T-helper 1 cell treated with Interleukin-12 subunit alpha and Interleukin-12 subunit beta and Interleukin-4 antibody, amounts not matched to agents 30 μg/mL and 1 μg/mL, for 36 hours (primary cell): Measurements from ENCODE around the gene OBSL1.

Source experiments
- H3K27ac Mint-ChIP-seq: one replicate; pipeline ENCODE4 v1.8.0; 2021; ENCODE audit warnings: mild to moderate bottlenecking, mixed read lengths
- H3K27me3 Mint-ChIP-seq: one replicate; pipeline ENCODE4 v1.8.0; 2021; ENCODE audit warnings: low read depth, mixed read lengths
- H3K36me3 Mint-ChIP-seq: one replicate; pipeline ENCODE4 v1.8.0; 2021; ENCODE audit warnings: low read depth, mixed read lengths
- H3K4me1 Mint-ChIP-seq: one replicate; pipeline ENCODE4 v1.8.0; 2021; ENCODE audit warnings: low read depth, mixed read lengths
- H3K4me3 Mint-ChIP-seq: one replicate; pipeline ENCODE4 v1.8.0; 2021; ENCODE audit warnings: mild to moderate bottlenecking, moderate library complexity, mixed read lengths
- H3K9me3 Mint-ChIP-seq: one replicate; pipeline ENCODE4 v1.8.0; 2021; ENCODE audit warnings: mixed read lengths

Gene OBSL1

DNA sequence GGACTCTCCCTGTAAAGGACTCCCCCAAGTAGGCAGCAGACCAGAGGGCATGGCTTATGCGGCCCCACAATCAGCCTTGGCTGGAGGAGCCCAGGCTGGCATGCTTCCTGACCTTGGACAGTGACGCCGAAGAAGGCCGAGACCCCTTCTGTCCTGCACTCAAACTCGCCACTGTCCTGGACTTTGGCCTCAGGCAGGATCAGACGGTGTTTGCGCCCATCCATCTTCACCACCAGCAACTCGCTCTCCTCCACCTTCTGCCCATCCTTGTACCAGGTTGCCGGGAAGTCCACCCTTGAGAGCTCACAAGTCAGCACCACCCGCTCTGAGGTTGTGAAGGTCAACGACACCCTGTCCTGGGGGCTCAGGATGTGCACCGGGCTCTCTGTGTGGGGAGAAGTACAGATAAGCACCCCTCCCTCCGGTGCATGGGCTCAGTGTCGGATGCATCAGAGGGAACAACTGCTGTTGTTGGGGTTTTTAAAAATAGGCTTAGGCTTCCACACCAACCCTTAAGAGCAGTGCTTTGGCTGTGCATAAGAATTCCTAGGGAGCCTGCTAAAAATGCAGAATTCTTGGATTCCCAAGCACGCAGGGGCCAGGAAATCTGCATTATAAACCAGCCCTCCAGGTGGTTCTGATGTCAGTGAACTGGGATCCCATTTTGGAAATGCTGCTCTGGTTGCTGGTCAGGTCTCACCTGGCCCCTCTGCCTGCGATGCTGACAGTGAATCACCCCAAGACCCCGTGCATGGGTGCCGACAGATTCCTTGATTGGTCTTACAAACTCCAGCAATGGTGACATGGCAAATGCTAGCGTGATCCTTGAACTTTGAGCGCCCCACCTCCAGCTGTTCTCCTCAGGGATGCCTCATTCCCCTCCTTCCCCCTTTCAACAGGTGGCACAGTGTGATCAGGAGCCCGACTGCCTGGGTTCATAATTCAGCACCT lies 5.9 kb downstream of the OBSL1 start:
- Mint-ChIP-seq H3K9me3 (no peaks in the 10 kb centered on the region), H3K27me3 (peaks cover 18% of the 10 kb centered on the region), H3K4me1 (no peaks in the 10 kb centered on the region), H3K36me3 (no peaks in the 10 kb centered on the region), H3K27ac (no peak overlapping the region), H3K4me3 (no peak overlapping the region)

DNA sequence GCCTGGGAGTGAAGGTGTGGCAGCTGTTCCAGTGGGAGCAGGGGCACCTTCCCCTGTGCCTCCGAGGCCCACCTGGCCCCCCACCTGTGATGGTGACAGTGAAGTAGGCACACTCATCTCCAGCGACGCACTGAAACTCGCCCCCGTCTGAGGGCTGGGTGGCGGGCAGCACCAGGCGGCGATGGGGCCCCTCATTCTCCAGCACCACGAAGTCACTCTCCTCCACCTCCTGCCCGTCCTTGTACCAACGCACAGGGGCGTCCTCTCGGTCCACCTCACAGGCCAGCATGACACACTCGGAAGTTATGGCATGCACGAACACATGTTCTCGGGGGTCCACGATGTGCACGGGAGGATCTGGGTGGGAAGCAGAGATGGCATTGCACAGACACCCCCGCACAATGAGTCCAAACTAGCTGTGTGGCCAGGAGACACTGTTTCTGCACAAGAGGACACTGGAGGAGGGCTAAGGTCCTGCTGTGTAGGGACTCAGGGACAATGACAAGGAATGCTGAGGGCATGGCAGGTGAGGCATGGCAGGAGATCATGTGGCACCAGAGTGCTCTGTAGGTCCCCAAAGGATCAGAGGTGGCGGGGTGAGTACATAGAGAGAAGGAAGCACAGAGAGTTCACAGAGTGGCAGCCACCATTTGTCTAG lies 7.9 kb downstream of the OBSL1 start:
- no peak overlapping the region for H3K4me3 Mint-ChIP-seq
- H3K27ac Mint-ChIP-seq: no peak overlapping the region
- H3K9me3 Mint-ChIP-seq: no peaks in the 10 kb centered on the region
- H3K4me1 Mint-ChIP-seq: no peaks in the 10 kb centered on the region
- H3K27me3 Mint-ChIP-seq: peaks cover 3% of the 10 kb centered on the region
- H3K36me3 Mint-ChIP-seq: no peaks in the 10 kb centered on the region

DNA sequence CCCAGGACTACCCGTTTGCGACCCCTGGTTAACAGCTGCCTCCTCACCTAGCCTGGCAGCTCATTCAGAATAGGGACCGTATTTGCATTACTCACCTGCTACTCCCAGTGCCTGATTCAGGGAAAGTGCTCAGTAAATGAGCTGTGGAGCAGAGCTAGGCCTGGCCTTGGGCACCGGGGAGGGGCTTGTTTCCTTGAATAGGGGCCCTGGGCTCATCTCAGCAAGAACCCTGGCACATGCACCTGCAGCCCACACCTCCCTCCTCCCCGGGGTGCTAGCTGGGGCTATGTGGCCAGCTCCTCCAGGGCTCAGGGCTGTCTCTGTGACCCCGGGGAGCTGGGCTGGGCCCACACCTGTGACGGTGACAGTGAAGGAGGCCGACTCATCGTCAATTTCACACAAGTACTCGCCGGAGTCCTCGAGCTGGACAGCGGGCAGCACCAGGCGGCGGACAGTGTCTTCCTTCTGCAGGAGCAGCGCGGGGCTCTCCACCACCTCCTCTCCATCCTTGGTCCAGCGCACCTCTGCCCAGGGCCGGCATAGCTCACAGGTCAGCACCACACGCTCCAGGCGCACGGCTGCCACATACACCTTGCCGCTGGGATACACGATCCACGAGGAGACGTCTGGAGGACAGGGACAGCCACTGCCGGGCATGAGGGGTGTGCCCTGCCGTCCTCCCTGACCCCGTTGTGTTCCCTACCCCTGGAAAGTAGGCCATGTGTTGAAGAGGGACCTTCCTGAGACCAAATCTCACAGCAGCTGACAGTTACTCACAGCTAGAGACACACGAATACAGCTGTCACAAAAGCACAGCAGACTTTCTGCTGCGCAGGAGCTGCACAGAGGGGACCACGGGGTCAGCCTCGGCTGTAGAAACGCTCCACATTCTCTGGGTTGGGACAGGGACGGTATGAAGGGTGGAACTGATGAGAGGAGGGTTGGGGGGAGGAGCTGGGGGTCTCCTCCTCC lies 9.0 kb downstream of the OBSL1 start:
- Mint-ChIP-seq H3K27me3 (peaks cover 3% of the 10 kb centered on the region), H3K9me3 (no peaks in the 10 kb centered on the region), H3K27ac (no peak overlapping the region), H3K36me3 (no peaks in the 10 kb centered on the region), H3K4me1 (no peaks in the 10 kb centered on the region), H3K4me3 (no peak overlapping the region)

DNA sequence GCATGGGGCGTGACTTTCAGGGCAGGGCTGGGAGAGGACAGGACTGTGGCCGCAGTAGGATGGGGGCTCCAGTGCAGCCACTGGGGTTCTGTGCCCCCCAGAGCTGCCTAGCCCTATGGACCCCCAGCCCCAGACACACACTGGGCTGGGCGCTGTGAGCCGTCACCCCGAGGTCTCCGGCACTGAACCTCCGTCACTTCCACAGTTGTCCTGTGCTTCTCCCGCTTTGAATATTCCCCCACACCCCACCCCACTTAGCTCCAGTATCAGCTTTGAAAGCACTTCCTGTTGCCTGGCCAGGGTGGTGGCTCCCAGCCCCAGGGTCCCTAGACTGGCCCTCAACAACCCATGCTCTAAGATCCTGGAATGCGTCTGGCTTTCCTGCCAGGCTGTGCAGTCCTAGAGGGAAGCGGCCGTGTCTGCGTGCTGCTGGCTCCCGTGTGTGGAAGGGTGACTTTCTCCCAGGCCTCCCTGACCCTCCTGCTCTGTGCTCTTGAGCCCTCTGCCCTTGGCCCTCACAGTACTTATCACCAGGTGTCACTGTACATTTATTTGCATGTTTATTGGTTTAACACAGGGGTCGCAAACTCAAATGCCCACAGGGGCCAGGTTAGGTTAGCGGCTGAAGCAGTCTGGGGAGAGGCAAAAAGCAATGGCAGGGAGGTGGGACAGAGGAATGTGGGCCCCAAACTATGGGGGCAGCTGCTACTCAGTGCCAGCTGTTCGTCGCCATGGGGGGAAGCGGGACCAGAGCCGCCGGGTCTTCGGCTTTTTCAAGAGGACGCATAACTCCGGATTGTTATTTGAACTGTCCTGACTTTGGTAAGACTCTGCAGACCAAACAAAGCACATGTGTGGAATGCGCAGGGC lies 9.9 kb downstream of the OBSL1 start:
- Mint-ChIP-seq H3K36me3 (no peaks in the 10 kb centered on the region), H3K4me3 (no peak overlapping the region), H3K27me3 (peaks cover 3% of the 10 kb centered on the region), H3K9me3 (no peaks in the 10 kb centered on the region), H3K27ac (no peak overlapping the region), H3K4me1 (no peaks in the 10 kb centered on the region)

DNA sequence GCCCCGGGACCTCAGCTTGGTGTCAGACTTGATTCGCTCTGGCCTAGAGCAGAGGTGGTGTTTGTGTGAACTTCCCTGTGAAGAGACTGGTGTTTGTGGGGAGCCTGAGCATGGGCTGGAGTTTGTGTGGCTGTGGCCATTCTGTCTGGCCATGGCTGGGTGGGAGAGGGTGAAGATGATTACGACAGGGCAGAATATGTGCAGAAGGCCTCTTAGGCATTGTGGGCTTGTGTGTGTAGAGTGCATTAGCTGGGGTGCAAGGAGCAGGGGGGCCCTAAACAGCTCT lies 10.5 kb downstream of the OBSL1 start:
- no peaks in the 10 kb centered on the region for H3K36me3 Mint-ChIP-seq
- H3K9me3 Mint-ChIP-seq: no peaks in the 10 kb centered on the region
- no peak overlapping the region for H3K4me3 Mint-ChIP-seq
- H3K4me1 Mint-ChIP-seq: no peaks in the 10 kb centered on the region
- no peak overlapping the region for H3K27ac Mint-ChIP-seq
- peaks cover under 1% of the 10 kb centered on the region for H3K27me3 Mint-ChIP-seq

DNA sequence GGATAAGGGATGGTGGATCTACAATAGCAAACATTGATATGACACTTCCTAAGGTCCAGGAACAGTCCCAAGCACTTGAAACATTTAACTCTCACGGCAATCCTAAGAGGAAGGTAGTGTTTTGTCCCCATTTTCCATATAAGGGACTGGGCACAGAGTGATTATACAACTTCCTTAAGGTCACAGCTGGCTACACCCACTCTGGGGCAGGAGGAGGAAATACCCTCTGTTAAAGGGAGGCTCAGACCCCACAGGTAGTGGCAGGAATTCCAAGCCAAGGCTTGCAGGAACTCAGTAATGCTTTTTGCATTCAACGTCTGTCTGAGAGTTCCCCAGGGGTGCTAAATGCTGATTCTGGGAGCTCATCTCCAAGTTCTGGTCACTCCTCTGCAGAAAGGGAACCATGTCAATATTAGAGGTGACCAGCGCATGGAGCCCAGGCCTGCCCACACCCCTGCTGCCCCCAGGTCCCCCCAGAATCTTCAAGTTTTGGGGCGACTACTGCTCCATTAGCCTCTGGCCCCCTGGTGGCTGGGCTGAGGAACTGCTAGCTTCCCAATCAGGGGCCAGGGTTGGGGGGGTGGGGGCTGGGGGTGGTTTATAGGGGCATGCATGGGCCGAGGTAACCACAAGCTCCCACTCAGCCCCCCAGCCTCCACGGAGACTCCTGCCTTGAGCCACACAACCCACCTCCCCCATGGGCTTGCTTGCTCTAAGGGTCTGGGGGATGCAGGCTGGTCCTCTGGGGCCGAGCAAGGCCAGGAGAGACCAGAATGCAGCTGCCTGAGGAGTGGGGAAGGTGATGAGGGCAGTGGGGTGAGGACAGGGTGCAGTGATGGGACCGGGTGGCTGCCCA lies 11.1 kb downstream of the OBSL1 start:
- no peak overlapping the region for H3K4me3 Mint-ChIP-seq
- H3K36me3 Mint-ChIP-seq: no peaks in the 10 kb centered on the region
- H3K4me1 Mint-ChIP-seq: no peaks in the 10 kb centered on the region
- no peaks in the 10 kb centered on the region for H3K27me3 Mint-ChIP-seq
- H3K9me3 Mint-ChIP-seq: no peaks in the 10 kb centered on the region
- H3K27ac Mint-ChIP-seq: no peak overlapping the region

DNA sequence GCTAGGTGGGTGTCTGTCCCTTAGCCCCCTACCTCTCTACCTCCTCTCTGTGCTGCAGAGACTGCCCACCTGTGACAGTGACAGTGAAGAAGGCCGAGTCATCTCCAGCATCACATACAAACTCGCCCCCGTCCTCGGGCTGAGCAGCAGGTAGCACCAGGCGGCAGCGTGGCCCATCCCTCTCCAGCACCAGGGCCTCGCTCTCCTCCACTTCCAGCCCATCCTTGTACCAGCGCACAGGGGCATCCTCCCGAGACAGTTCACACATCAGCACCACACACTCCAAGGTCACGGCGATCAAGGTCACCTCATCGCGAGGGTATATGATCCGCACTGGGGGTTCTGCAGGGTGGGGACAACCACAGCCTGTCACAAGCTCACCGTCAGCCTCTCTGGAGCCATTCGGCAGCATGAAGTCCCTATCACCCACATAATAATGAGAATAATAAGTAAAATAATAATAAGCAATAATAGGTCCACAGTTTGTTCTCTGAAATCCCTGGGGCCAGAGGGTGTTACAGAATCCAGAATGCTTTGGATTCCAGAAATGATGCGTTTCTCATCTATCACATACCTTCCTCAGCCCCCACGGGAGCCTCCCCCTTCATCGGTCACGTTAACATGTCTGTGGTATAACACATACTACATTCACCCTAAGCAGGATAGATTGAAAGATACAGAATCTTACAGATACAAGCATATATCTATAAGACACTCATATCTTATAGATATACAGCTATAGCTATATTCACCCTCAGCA lies 12.0 kb downstream of the OBSL1 start:
- H3K4me3 Mint-ChIP-seq: no peak overlapping the region
- H3K36me3 Mint-ChIP-seq: no peaks in the 10 kb centered on the region
- H3K27ac Mint-ChIP-seq: no peak overlapping the region
- H3K9me3 Mint-ChIP-seq: no peaks in the 10 kb centered on the region
- H3K4me1 Mint-ChIP-seq: no peaks in the 10 kb centered on the region
- H3K27me3 Mint-ChIP-seq: no peaks in the 10 kb centered on the region

DNA sequence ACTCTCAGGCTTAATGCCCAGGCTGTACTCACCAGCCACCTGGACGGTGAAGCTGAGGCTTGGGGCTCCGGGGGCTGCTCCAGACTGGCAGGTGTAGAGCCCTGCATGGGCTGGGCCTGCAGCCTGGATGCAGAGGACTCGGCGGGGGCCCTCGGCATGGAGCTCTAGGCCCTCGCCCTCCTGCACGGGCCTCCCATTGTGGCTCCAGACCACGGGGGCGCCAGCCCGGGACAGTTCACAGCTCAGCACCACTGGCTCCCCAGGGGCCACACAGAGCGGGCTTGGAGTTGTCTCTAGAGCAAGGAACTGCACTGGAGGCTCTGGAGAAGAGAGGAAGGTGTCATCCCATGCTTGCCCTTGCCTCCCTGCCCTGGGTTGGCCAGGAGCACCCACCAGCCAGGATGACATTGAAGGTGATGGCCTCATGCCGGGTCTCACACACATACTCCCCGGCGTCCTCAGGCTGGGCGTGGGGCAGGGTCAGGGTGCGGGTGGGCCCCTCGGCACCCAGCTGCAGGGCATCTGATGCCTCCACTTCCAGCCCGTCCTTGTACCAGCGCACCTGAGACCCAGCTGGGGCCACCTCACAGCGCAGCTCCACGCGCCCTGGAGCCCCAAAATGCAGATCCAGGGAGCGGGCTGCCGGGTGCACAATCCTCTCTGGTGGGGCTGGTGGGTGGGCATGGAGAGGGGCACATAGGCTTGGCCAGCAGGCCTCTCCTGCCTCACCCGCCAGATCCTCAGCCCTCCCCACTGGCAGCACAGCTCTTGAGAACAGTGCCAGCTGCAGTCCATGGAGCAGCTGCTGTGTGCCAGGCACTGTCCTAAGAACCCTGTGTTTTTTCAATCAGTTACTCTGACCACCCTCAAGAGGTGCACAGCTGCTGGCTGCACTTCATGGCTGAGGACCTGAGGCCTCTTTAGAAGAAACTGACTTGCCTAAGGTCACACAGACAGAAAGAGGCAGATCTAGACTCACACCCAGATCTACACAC lies 13.3 kb downstream of the OBSL1 start:
- Mint-ChIP-seq H3K27me3 (peaks cover 12% of the 10 kb centered on the region), H3K4me3 (no peak overlapping the region), H3K36me3 (no peaks in the 10 kb centered on the region), H3K27ac (no peak overlapping the region), H3K9me3 (no peaks in the 10 kb centered on the region), H3K4me1 (no peaks in the 10 kb centered on the region)

DNA sequence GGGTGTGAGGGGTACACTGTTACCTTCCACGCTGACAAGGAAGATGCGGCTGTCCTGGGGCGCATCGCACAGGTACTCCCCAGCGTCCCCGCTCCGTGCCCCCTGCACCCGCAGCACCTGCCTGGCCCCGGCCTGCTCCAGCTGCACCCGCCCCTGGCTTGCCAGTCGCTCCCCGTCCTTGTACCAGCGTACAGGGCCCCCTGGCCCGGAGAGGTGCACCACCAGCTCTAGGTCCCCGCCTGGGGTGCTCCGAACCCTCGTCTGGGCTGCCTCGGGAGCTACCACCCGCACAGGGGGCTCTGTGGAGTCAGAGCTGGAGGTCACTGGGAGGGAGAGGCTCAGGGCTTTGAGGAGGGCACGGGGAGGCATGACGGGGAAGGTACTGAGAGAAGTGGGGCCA lies 14.0 kb downstream of the OBSL1 start:
- no peak overlapping the region for H3K4me3 Mint-ChIP-seq
- H3K9me3 Mint-ChIP-seq: no peaks in the 10 kb centered on the region
- H3K27me3 Mint-ChIP-seq: peaks cover 12% of the 10 kb centered on the region
- H3K36me3 Mint-ChIP-seq: no peaks in the 10 kb centered on the region
- H3K4me1 Mint-ChIP-seq: no peaks in the 10 kb centered on the region
- H3K27ac Mint-ChIP-seq: no peak overlapping the region

DNA sequence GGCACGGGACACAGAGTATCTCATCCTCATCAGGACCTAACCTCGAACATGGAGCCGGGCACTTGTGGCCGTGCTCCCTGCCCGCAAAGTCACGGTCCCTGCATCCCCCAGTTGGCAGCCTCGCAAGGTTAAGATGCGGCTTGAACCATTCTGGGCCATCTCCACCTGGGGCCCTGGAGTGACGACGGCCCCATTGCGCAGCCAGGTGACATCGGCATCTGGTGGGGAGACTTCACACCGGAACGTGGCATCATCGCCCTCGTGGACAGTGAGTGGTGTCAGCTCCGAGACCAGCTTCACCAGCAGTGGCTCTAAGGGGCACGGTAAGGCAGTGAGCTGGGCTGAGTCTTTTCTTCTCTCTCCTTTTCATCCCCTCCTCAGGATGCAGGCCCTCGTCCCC lies 14.9 kb downstream of the OBSL1 start:
- no peaks in the 10 kb centered on the region for H3K36me3 Mint-ChIP-seq
- H3K27me3 Mint-ChIP-seq: peaks cover 17% of the 10 kb centered on the region
- H3K27ac Mint-ChIP-seq: no peak overlapping the region
- H3K4me3 Mint-ChIP-seq: no peak overlapping the region
- peaks cover 2% of the 10 kb centered on the region for H3K4me1 Mint-ChIP-seq
- no peaks in the 10 kb centered on the region for H3K9me3 Mint-ChIP-seq

DNA sequence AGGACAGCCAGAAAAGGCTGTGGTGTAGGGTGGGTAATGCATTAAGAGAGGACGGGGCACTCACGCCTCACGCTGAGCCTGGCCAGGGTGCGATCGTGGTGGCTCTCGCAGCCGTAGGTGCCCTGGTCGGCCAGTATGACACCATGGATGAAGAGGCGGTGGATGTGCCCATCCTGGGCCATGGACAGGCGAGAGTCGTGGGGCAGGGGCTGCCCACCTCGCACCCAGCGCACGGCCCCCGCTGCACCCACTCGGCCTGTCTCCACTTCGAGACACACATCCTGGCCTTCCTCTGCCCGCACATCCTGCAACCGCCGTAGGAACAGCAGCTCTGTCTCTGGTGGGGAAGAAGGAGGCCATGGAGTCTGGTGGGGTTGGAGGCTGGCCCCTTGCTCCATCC lies 15.4 kb downstream of the OBSL1 start:
- no peaks in the 10 kb centered on the region for H3K36me3 Mint-ChIP-seq
- H3K4me1 Mint-ChIP-seq: peaks cover 3% of the 10 kb centered on the region
- peaks cover 20% of the 10 kb centered on the region for H3K27me3 Mint-ChIP-seq
- H3K4me3 Mint-ChIP-seq: no peak overlapping the region
- H3K9me3 Mint-ChIP-seq: no peaks in the 10 kb centered on the region
- H3K27ac Mint-ChIP-seq: no peak overlapping the region

DNA sequence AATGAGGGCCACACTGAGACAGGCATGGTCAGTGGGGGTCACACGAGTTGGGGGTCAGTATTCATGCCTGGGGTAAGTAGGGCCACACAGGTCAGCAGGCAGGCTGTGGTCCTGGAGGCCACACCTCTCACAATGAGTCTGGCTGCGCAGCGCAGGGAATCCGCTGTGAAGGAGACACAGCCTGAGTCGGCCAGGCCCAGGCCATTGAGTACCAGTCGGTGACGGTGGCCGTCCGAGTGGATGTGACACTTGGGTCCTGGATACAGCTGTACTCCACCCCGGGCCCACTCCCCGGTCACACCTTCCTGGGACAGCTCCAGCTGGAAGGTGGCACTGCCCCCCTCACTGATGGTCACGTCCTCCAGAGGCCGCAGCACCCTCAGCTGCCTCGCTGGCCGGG lies 17.0 kb downstream of the OBSL1 start:
- H3K36me3 Mint-ChIP-seq: no peaks in the 10 kb centered on the region
- H3K4me1 Mint-ChIP-seq: peaks cover 6% of the 10 kb centered on the region
- no peak overlapping the region for H3K27ac Mint-ChIP-seq
- H3K9me3 Mint-ChIP-seq: no peaks in the 10 kb centered on the region
- peaks cover 26% of the 10 kb centered on the region for H3K27me3 Mint-ChIP-seq
- H3K4me3 Mint-ChIP-seq: no peak overlapping the region
